NT2/D1 (cell line): ENCODE results near the gene SLC25A48.

ENCODE experiments used
- SUZ12 ChIP-seq: IDR thresholded peaks from 2 replicates; pipeline ENCODE4 v1.6.1; 2011; ENCODE audit not compliant: insufficient read length, insufficient read depth; ENCODE audit errors: extremely low read depth
- YY1 ChIP-seq: IDR thresholded peaks from 2 replicates; pipeline ENCODE4 v1.6.1; 2011; ENCODE audit not compliant: insufficient read length, insufficient read depth
- ZNF274 ChIP-seq: IDR thresholded peaks from 2 replicates; pipeline ENCODE4 v1.6.1; 2011; ENCODE audit warnings: mild to moderate bottlenecking, low read depth, low read length

GRCh38 chr5:135937245-135937911 is 102.9 kb downstream of the SLC25A48 start:
- TF ChIP-seq YY1 (no peak), ZNF274 (no peak), SUZ12 (no peak)
